Activated naive CD4-positive, alpha-beta T cell treated with anti-CD3 and anti-CD28 coated beads for 36 hours (primary cell): ENCODE data around the gene COPZ1. TPM values are rescaled to one million over a fixed set of nuclear protein-coding genes. Genes with fewer than 3 reads are reported as not detected.

Experiments used
- CTCF ChIA-PET: fragments of 350-600 bp; sonication (Branson Sonifier 250); formaldehyde crosslinking; loops from one replicate; lab custom pipeline; 2021; ENCODE audit warnings: antibody characterized with exemption; lab: Charles Lee
- DNase-seq: peaks from one replicate; pipeline ENCODE4 v3.0.0-alpha.2; 2020
- H3K27ac Mint-ChIP-seq: one replicate; pipeline ENCODE4 v1.8.0; 2021; ENCODE audit warnings: mild to moderate bottlenecking, mixed read lengths
- H3K27me3 Mint-ChIP-seq: one replicate; pipeline ENCODE4 v1.8.0; 2021; ENCODE audit warnings: low read depth, mixed read lengths
- H3K36me3 Mint-ChIP-seq: one replicate; pipeline ENCODE4 v1.8.0; 2021; ENCODE audit warnings: low read depth, mixed read lengths
- H3K4me1 Mint-ChIP-seq: one replicate; pipeline ENCODE4 v1.8.0; 2021; ENCODE audit warnings: low read depth, mixed read lengths
- H3K4me3 Mint-ChIP-seq: one replicate; pipeline ENCODE4 v1.8.0; 2021; ENCODE audit warnings: mild to moderate bottlenecking, moderate library complexity, mixed read lengths
- H3K9me3 Mint-ChIP-seq: one replicate; pipeline ENCODE4 v1.8.0; 2021; ENCODE audit warnings: mixed read lengths
- intact Hi-C: fragments of 100-400 bp; cut with micrococcal nuclease; formaldehyde crosslinking; loops from one replicate; pipeline ENCODE4 v1.15.1; 2023
- total RNA-seq, 2 experiments: library from RNA; stranded (reverse); gene quantifications; one replicate each; pipeline ENCODE4 v1.2.3, GENCODE V29; 2021

COPZ1 gene
- total RNA-seq, 2 experiments from 2014 or later: 98.0 to 105 TPM

DNA sequence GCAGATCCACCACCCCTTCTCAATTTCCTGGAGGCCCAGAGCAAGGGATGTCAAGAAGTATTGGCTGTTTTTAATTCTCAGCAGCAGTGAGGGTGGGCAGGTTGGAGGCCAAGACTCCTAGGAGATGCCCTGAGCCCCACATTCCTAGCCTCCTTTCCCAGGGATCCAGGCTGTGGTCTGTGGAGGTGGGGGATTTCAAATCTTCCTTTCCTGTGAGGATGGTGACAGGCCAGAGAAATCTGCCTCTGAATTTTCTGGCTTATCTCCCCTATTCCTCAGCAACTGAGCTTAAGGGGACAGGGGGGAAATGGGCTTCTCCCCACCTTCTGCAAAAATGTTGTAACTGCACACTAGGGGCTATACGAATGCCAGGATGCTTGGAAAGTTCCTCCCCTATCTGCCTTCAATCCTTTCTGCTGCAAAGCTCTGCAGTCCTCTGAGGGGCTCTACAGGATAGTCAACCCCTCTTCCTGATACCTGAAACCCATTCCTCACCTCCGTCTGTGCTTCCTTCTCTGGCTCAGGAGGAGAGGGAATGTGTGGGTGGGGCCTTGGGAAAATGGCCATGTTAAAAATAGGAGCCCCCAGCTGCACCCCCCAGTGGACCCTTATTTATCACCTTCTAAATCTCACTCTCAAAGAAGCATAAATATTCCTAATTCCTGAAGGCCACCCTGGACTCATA is 32.7 kb downstream of the COPZ1 start:
- intact Hi-C loops: no loop called here
- DNase-seq: no peak
- Mint-ChIP-seq H3K27ac (no peak overlapping the region), H3K4me1 (peaks cover 10% of the 10 kb centered on the region), H3K27me3 (no peaks in the 10 kb centered on the region), H3K4me3 (no peak overlapping the region), H3K9me3 (no peaks in the 10 kb centered on the region), H3K36me3 (no peaks in the 10 kb centered on the region)
- CTCF ChIA-PET: interaction anchor here (1.0 to 9.1 kb wide), 9 partner anchors 11 to 141 kb away, joined by 3 to 117 read pairs (median 5); partner anchors contain the start of gene COPZ1

DNA sequence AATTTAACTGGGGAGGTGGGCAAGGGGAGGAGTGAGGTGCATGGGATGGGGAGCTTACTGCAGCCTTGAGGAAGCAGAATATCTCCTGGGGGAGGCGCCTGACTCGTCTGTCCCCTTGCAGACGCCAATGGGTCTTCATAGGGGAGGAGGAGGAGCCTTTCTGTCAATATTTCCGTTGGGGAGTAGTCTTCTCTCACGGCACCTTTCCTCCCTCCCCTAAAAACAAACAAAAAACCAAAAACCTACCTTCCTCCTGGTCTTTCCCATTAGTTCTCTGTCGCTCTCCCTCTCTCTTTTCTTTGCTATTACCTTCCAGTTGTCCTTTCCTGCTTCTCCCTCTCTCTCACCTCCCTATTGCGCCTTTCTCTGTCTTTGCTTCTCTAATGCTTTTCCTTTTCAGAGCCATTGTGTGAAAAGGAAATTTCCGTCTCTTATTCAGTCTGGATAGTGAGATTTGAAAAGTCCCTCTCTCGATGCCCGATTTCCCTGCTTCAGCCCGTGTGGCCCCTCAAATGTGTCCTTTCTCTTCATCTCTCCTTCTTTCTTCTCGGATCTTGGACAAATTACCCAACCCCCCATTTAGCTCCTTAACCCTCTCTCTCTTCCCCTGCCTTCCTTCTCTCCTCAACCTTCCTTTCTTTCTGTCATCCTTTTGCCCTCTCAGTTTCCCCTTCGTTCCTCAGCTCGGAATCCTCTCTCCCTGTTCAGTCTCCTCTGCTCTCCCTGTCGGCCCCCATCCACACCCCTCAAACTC is 33.4 kb downstream of the COPZ1 start:
- intact Hi-C loops: no loop called here
- Mint-ChIP-seq H3K27me3 (no peaks in the 10 kb centered on the region), H3K4me3 (no peak overlapping the region), H3K4me1 (peaks cover 11% of the 10 kb centered on the region), H3K27ac (no peak overlapping the region), H3K9me3 (no peaks in the 10 kb centered on the region), H3K36me3 (no peaks in the 10 kb centered on the region)
- DNase-seq: peak; percentile 48
- CTCF ChIA-PET: interaction anchor here (1.0 to 9.1 kb wide), 14 partner anchors 10 to 144 kb away, joined by 3 to 117 read pairs (median 5); partner anchors contain the start of gene COPZ1

DNA sequence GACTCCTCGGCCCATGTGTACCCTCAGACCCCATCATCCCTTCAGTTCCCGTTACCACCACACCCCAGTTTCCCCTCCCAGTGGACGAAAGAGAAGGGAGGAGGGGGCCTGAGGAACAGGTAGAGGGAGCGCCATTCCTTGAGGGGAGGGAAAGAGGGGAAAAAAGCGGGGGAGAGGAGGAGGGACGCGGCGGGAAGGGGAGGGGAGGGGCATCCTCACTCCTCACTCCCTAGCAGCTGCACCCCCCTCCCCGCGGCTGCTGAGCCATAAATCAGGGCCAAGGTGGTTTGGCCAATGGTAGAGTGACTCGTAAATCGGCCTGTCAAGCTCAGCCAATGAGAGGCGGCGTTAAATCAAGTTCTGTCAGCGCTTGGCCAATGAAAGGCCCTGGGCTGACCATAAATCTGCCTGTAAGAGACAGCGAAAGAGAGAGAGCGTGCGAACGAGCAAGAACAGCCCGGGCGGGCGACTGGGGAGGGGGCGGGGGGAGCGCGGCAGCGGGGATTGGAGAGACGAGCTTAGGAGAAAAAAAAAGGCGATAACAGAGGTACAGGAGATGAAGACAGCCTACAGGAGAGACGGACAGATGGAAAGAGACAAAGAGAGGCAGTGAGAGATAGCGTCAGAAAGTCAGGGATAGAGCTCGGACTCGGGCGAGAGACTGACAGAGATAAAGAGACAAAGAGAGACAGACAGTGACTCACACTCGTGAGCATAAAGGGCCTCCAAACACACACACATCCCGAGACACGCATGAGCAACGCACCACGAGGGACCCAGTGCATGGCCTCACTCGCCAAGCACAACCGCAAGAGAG is 34.2 kb downstream of the COPZ1 start:
- Mint-ChIP-seq H3K9me3 (no peaks in the 10 kb centered on the region), H3K4me3 (no peak overlapping the region)
- intact Hi-C loops: loop anchor here (1.0 kb wide), 7 partner anchors 35 to 626 kb away; partner anchors contain the start of genes CBX5, HNRNPA1 and NCKAP1L

DNA sequence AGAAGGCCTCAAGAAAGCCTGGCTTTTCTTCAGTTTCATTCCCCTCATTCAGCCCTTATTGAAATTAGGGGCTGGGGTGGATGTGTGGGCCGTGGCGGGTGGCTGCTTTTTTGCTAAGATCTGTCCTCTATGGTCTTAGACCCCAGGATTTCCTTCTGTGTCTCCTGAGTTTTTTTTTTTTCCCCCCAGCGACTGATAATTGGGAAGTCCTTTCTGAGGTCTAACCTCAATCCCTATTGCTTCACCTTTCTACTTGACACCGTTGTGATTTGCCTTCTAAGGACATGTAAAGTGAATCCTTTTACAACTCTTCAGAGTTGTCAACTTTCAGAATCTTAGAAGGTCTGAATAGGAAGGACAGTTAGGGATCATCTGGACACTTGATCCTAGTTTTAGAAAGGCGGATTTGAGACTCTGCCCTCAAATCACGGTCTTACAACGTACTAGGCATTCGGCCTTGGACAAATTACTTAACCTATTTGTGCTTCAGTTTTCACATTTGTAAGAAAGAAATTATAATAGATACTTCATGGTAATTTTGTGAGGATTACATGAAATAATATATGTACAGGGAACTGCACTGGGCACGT is 34.9 kb downstream of the COPZ1 start:
- Mint-ChIP-seq H3K27me3 (no peaks in the 10 kb centered on the region), H3K4me3 (no peak overlapping the region), H3K36me3 (no peaks in the 10 kb centered on the region), H3K4me1 (peaks cover 26% of the 10 kb centered on the region), H3K27ac (no peak overlapping the region), H3K9me3 (no peaks in the 10 kb centered on the region)
- no peak for DNase-seq
- intact Hi-C loops: loop anchor here (1.0 kb wide), 7 partner anchors 36 to 625 kb away; partner anchors contain the start of genes CBX5, HNRNPA1 and NCKAP1L
- CTCF ChIA-PET: interaction anchor here (0.6 to 9.1 kb wide), 18 partner anchors 9 to 360 kb away, joined by 3 to 117 read pairs (median 4); partner anchors contain the start of gene COPZ1

More for the DNA sequence above, 34.2 kb downstream of the COPZ1 start:
- Mint-ChIP-seq H3K36me3 (no peaks in the 10 kb centered on the region), H3K27me3 (no peaks in the 10 kb centered on the region), H3K4me1 (peaks cover 19% of the 10 kb centered on the region), H3K27ac (no peak overlapping the region)
- DNase-seq: peak; percentile 98
- CTCF ChIA-PET: interaction anchor here (0.5 to 9.1 kb wide), 14 partner anchors 9 to 360 kb away, joined by 3 to 117 read pairs (median 4); partner anchors contain the start of gene COPZ1

DNA sequence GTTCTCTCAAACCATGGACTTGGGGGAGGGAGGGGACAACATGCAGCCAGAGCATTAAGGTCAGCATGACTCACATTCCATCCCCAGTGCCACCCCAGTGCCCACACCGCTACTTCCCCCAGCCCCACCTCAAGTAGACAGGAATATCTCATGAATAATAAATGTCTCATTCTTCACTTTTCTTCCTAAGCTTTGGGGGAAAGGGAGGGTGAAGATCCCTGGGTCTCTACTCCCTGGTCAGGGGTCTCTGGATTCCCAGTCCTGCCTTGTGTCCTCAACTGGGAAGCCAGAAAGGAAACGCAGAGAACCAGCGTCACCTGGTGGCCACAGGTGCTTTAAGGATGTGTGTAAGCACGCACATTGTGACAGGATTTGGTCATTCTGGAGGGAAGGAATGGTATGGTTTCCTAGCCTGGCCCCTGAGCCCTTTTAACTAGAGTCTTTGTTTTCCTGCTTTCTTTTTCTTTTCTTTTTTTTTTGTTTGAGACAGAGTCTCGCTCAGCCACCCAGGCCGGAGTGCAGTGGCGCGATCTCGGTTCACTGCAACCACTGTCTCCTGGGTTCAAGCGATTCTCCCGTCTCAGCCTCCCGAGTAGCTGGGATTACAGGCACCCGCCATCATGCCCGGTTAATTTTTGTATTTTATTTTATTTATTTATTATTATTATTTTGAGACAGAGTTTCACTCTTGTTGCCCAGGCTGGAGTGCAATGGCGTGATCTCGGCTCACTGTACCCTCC is 36.0 kb downstream of the COPZ1 start:
- H3K27me3 Mint-ChIP-seq: no peaks in the 10 kb centered on the region

DNA sequence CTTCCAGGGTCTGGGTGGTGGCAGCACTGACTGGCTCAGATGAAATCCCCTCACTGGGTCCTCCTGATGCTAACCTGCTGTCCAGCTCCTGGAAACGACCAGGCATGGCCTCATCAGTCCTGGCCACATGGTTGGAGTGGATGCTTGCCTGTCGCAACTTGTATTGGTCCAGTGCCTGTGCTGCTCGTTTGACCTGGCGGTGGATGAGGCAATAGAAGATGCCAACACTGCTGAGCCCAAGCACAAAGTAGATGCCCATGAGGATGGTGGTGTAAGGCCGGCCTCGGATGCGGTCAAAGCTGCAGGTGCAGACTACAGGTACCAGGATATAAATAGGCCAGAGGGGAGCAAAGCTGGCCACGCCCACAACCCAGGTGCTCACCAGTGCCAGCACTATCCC is 38.1 kb downstream of the COPZ1 start:
- Mint-ChIP-seq H3K4me1 (peaks cover 29% of the 10 kb centered on the region), H3K27me3 (no peaks in the 10 kb centered on the region), H3K27ac (no peak overlapping the region), H3K9me3 (no peaks in the 10 kb centered on the region), H3K4me3 (no peak overlapping the region), H3K36me3 (no peaks in the 10 kb centered on the region)
- intact Hi-C loops: no loop called here
- CTCF ChIA-PET: interaction anchor here (0.7 to 9.1 kb wide), 7 partner anchors 17 to 143 kb away, joined by 3 to 117 read pairs (median 7); partner anchors contain the start of gene COPZ1
- no peak for DNase-seq

More for the DNA sequence above, 36.0 kb downstream of the COPZ1 start:
- peak; percentile 88 for DNase-seq
- no peak overlapping the region for H3K4me3 Mint-ChIP-seq
- CTCF ChIA-PET: interaction anchor here (0.6 to 9.1 kb wide), 19 partner anchors 8 to 147 kb away, joined by 3 to 117 read pairs (median 3); partner anchors contain the start of gene COPZ1
- no peaks in the 10 kb centered on the region for H3K9me3 Mint-ChIP-seq
- intact Hi-C loops: no loop called here
- H3K36me3 Mint-ChIP-seq: no peaks in the 10 kb centered on the region
- H3K27ac Mint-ChIP-seq: peak overlapping the region; percentile 70
- H3K4me1 Mint-ChIP-seq: peaks cover 29% of the 10 kb centered on the region

DNA sequence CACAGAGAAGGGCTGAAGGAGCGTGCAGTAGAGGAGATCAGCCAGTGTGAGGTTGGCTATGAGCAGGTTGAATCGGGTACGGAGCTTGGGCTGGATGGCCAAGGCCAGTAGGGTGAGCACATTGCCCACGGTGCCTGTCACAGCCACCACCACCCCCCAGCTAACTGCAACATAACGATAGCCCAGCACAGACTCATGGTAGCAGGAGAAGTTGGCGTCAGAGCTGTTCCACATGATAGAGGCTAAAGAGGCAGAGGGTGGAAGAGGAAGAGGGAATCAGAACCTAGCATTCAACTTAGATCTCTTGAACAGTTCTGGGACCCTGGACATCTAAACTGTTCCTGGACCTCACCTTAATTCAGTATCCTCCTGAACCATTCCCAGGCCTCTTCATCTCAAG is 38.7 kb downstream of the COPZ1 start:
- no peak for DNase-seq
- H3K27ac Mint-ChIP-seq: peak overlapping the region; percentile 27
- H3K9me3 Mint-ChIP-seq: no peaks in the 10 kb centered on the region
- CTCF ChIA-PET: interaction anchor here (2.1 to 9.1 kb wide), 5 partner anchors 16 to 112 kb away, joined by 5 to 117 read pairs (median 19); partner anchors contain the start of gene COPZ1
- intact Hi-C loops: loop anchor here (1.0 kb wide), 3 partner anchors 39 to 147 kb away; partner anchors contain the start of genes CBX5 and HNRNPA1
- peaks cover 35% of the 10 kb centered on the region for H3K4me1 Mint-ChIP-seq
- H3K36me3 Mint-ChIP-seq: no peaks in the 10 kb centered on the region
- H3K4me3 Mint-ChIP-seq: no peak overlapping the region
- H3K27me3 Mint-ChIP-seq: no peaks in the 10 kb centered on the region

DNA sequence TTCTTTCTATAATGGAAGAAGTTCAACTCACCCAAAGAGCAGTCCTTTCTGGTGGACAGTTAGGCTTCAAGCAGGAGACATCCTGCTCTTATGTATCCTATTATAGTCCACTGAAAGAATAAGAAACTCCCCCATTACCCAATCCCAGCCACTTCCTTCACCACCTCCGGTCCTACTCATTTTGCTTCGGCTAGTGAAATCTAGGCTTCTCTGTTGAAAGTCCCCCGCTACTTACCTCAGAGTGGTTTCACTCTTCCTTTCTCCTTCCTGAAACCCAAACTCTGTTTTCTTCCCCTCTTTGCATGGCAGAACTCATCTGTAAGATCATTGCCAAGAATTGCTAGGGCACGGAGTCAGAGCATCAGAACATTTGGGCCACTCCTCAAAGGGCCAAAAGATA is 39.5 kb downstream of the COPZ1 start, which contains the start of gene GPR84:
Gene GPR84 (minus strand): TSS at position 74 of the 400 bp plus-strand sequence. CDS start 635 bp downstream, outside the sequence.
- intact Hi-C loops: loop anchor here (1.0 kb wide), 3 partner anchors 40 to 148 kb away; partner anchors contain the start of genes CBX5 and HNRNPA1
- Mint-ChIP-seq H3K9me3 (no peaks in the 10 kb centered on the region), H3K4me3 (peak within 1 kb of the TSS; percentile 58), H3K36me3 (no peaks in the 10 kb centered on the region), H3K27me3 (no peaks in the 10 kb centered on the region), H3K4me1 (peaks cover 43% of the 10 kb centered on the region), H3K27ac (peak within 1 kb of the TSS; percentile 84)
- peak; percentile 77 for DNase-seq
- CTCF ChIA-PET: no interaction called here

DNA sequence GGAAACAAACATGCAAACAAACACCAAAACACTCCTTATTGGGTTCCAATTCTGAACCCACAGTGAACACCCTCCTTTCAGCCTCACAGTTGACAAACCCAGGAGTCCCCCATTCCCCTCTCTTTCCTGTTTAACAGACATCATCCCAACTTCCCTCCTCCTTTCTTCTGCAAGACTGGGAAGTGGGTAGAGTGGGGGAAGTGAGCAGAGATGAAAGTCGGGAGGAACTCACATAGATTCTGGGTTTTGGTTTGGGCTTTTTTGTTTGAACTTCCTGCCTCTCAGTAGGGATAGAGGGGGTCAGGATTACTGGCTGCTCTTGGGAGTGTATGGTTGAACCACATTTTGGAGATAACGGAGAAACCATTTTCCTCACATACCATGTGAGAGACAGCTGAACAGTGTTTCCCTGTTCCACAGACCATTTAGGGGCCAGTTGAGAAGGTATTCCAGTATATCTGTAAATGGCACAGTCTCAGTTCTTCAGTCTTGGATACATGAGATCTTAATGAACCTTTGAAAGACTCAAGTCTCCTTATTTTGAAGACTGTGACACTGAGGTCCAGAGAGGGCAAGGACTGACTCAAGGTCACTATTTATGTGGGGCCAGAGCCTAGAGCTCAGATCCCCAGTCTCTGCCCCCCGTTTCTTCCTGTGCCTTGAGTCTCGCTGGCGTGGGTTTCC is 43.2 kb downstream of the COPZ1 start:
- intact Hi-C loops: loop anchor here (1.0 to 5.0 kb wide), 6 partner anchors 11 to 351 kb away; no protein-coding TSS in a partner anchor
- H3K27me3 Mint-ChIP-seq: no peaks in the 10 kb centered on the region
- no peaks in the 10 kb centered on the region for H3K36me3 Mint-ChIP-seq
- H3K4me1 Mint-ChIP-seq: peaks cover 43% of the 10 kb centered on the region
- no peak for DNase-seq
- no peaks in the 10 kb centered on the region for H3K9me3 Mint-ChIP-seq
- CTCF ChIA-PET: interaction anchor here (0.6 to 4.1 kb wide), 29 partner anchors 9 to 323 kb away, joined by 3 to 64 read pairs (median 5); partner anchors contain the start of genes COPZ1 and ZNF385A
- no peak overlapping the region for H3K27ac Mint-ChIP-seq
- H3K4me3 Mint-ChIP-seq: peak overlapping the region; percentile 23
